Hematopoietic multipotent progenitor cell treated with erythropoietin and hydrocortisone succinate and interleukin-3 and kit ligand, for 6 days (in vitro differentiated cells): Measurements from ENCODE around the gene TBCK.

Experiments
- DNase-seq: peaks from one replicate; pipeline ENCODE4 v3.0.0-alpha.2; 2015

The TBCK gene

DNA sequence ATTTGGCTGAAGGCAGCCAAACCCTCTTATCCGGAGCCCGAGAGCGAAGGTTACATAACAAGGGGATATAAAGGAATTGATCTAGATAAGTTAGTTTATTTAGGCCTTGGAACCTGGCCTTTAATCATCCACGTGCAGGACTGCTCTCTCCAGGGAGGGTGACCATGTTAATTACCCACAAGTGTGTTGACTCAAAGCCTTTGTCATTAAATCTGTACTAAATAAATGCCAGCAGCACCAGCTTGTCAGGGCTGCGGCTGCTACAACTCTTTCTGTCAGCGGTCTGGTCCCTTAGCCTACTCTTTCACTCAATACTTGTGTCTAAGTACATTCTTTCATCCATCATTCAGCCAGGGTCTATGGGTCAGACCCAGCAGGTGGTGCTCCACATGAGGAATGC lies 206.1 kb downstream of the TBCK start:
- DNase-seq: no peak

DNA sequence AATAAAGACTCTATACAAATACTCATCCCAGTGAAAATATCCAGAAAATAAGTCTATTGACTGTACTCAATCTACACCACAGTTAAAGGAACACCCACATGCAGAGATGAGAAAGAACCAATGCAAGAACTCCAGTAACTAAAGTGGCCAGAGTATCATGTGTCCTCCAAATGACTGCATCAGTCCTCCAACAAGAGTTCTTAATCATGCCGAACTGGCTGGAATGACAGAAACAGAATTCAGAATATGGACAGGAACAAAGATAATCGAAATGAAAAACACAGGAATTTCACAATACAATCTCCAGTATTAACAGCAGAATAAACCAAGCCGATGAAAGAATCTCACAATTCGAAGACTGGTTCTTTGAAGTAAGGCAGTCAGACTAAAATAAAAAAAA lies 210.3 kb downstream of the TBCK start:
- no peak for DNase-seq

DNA sequence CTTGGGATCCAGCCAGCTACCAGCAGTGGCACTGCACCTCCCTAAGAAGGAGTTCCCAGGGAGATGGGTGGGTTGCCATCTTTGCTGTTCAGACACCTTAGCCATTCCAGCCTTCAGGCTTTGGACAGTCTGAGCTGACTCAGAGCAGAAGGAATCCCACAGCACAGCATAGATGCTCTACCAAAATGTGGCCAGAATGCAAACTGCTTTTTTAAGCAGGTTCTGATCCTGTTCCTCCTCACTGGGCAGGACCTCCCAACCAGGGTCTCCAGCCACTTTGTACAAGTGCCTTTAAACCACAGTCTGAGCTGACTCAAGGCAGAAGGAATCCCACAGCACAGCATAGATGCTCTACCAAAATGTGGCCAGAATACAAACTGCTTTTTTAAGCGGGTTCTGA lies 211.7 kb downstream of the TBCK start:
- no peak for DNase-seq

DNA sequence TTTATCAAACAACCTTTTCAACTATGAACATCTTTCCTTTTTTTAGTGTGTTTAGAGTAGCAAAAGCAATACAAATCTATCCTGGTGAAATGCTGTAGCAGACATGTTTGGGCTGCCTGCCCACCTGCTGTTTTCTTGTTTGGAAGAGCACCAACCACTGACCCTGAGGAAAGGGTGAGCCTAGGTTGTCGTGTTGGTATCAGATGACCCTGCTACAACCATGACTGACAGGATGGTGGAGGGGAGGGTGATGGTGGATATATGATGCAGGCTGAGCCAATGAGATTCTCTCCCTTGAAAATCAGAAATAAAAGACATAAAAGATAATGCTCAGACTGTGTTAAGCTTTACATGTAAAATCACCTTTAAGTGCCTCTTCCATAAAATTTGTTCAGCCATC lies 219.6 kb downstream of the TBCK start:
- DNase-seq: no peak

DNA sequence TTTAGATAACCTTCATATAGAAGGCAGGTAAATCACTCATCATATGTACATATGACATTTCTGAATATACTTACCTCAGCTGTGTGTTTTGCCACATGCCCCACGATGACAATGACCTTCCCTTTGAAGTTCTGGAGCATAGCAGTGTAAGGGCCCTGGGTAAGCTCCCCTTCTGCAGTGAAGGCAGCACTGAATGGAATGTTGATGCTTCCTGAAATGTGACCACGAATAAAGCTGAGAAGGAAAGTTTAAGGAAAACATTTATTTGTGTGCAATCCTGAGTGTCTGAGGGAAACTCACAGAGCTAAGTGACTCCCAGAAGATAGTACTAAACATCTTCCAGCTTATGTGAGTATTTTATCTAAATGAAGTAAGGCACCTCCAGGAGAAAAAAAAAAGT lies 220.6 kb downstream of the TBCK start:
- DNase-seq: no peak

DNA sequence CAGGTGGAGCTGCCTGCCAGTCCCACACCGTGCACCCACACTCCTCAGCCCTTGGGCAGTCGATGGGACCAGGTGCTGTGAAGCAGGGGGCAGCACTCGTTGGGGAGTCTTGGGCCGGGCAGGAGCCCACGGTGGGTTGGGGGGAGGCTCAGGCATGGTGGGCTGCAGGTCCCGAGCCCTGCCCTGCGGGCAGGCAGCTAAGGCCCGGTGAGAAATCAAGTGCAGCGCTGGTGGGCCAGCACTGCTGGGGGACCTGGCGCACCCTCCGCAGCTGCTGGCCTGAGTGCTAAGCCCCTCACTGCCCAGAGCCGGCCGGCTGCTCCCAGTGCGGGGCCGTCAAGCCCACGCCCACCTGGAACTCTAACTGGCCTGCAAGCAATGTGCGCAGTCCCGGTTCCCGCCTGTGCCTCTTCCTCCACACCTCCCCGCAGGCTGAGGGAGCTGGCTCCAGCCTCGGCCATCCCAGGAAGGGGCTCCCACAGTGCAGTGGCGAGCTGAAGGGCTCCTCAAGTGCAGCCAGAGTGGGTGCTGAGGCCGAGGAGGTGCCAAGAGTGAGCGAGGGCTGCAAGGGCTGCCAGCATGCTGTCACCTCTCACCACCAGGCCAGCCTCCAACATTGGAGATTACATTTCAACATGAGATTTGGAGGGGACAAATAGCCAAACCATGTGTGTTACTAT lies 223.5 kb downstream of the TBCK start:
- DNase-seq: no peak

DNA sequence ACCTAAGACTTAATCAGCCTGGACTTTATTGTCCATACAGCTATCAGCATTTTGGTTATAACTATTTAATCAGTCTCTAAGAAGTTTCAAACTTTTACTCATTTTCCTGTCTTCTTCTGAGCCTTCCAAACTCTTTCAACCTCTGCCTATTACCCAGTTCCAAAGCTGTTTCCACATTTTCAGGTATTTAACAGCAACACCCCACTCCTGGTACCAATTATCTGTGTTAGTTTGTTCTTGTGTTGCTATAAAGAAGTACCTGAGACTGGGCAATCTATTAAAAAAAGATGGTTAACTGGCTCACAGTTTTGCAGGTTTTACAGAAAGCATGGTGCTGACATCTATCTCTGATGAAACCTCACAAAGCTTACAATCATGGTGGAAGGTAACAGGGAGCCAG lies 225.2 kb downstream of the TBCK start:
- DNase-seq: no peak

DNA sequence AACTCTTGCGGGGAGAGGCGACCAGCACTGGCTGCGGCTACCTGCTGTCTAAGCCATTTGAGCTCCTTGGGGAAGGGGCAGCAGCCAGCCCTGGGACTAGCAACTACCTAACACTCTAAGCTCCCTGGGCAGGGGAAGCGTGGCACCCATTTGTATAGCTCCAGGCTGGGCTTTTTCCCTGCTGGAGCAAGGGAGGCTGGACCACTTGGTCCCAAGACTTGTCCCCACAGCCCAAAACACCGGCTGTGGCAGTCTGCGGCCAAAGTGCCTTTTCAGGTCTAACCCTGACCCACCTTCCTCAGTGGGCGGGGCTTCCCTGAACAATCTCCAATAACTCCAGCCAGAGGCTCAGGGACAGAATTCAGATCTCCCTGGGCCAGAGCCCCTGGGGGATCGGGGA lies 232.9 kb downstream of the TBCK start:
- no peak for DNase-seq

DNA sequence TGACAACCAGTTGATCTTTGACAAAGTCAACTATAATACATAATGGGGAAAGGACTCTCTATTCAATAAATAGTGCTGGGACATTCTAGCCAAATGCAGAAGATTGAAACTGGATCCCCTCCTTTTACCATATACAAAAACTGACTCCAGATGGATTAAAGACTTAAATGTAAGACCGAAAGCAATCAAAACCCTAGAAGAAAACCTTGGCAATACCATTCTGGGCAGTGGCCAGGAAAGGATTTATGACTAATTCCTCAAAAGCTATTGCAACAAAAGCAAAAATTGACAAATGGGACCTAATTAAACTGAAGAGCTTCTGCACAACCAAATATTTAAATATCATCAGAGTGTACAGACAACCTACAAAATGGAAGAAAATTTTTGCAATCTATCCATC lies 235.6 kb downstream of the TBCK start:
- DNase-seq: no peak

DNA sequence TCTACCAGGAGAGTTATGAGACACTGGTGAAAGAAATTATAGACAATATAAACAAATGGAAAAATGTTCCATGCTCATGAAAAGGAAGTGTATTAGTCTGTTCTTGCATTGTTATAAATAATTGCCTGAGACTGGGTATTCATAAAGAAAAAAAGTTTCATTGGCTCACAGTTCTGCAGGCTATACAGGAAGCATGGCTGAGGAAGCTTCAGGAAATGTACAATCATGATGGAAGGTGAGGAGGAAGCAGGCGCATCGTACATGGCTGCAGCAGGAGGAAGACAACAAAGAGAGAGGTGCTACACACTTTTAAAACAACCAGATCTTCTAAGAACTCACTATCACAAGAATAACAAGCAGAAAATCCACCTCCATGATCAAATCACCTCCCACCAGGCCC lies 236.4 kb downstream of the TBCK start:
- no peak for DNase-seq

DNA sequence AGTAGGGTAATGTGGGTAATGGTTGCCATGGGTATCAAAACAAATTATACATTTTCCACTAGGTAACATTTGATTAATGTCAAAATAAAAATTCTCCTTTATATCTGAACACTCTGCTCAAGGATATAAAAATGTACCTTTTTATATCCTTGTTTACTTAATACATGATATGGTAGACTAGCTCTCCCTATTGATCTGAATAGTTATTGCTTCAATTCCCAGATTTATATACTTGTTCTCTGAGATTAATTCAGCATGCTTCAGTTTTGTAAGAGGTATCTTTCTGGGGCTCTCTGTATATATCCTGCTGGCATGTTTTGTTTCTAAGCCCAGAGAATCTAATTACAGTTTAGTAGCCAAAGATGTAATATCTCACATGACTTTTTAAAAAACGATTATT lies 251.0 kb downstream of the TBCK start:
- DNase-seq: no peak

DNA sequence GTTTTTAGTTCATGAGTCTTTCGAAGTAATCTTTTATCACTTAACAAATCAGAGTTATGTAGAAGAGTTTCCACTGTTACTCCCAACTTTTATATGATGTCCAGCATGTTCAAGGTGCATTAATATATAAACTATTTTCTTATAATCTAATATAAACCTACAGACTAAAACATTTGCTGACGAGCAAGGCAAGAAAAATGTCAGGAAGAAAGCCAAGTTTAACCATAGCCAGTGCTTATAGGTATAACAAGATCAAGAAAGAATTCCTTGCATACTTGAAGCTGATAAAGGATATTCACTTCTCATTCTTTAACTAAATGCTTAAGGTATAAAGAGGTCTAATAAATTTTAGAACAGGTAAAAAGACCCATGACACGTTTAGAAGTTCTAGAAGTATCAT lies 253.0 kb downstream of the TBCK start:
- DNase-seq: no peak

DNA sequence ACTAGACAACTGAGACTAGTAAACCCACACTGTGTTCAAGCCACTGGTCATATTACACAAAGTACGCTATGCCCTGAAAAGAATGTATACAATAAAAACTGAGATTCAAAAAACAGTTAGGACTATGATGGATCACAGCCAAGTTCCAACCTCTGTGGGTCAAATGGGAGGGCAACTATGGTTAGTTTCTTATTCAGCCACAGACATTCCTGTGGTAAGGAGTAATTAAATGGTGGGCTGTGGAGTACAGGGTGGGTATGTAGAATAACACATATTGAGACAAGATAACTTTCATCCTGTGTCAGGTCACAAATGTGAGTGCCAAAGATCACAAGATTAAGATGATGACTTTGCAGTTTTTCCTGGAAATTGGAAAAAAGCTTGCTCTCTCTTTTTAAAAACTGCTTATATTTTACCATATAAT lies 253.5 kb downstream of the TBCK start:
- peak; percentile 1 for DNase-seq

DNA sequence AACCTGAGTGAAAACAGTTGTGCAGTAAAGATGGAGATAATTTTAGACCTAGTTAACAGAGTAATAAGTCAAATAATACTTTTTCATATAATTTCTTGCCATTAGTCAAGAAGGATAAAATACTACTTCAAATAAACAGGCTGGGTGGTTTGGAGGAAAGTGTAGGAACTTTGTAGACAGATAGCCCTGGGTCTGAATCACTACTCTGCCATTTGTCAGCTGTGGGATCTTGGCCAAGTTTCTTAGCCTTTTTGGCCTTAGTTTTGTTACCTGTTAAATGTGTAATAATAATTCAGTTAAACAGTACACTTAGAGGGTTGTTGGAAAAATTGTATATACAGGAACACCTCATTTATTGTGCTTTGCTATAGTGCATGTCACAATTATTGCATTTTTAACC lies 257.1 kb downstream of the TBCK start:
- no peak for DNase-seq

DNA sequence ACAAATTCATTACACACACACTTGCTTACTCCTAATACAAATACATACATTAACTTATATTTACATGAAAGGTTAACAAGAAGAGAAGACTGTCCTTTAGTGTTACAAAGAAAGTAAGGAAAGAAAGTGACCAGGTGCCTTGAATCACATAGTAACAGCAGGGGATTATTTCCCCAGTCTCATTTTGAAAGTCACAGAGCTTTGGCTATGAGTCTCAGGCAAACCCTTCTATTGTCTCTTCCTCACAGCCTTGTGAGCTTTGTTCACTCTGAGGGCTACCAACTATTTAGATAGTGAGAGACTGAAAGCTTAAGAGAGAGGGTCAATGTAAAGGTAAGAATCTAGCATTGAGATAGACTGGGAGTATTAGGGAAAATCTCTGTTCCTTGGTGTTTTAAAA lies 259.1 kb downstream of the TBCK start:
- no peak for DNase-seq

DNA sequence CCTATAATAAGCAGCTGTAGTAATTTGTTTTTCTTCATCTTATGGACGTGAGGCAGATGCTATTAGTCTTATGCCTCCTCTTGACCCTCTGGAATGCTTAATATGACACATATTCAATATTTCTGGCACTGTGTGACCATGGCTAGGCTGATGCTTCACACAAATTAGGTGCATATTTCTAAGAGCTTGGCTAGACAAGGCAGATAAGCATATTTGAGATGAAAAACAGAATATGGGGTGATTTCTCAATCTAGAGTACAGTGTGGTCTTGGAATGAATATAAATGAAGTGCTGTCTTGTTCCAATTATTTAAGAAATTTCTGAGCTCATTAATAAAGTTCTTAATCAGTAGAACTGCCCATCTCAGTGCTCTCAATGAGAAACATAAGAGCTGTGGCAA lies 264.5 kb downstream of the TBCK start:
- DNase-seq: no peak

DNA sequence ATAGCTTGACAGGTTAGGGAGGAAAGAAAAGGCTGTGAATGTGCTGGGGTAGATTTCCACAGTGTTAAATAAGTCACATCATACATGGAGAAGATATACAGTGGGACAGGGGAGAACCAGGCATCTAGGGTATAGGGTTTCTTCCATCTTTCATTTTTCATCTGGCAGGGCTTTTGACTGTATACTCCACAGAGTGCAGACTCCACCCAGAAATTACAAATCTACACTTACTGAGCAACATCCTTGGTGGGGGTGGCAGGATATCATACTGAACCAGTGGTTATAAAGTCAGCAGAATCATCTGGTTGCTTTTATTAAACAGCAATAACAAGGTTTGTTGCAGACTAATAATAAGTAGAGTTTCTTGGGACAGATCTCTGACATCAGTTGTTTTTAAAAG lies 266.5 kb downstream of the TBCK start:
- DNase-seq: no peak

DNA sequence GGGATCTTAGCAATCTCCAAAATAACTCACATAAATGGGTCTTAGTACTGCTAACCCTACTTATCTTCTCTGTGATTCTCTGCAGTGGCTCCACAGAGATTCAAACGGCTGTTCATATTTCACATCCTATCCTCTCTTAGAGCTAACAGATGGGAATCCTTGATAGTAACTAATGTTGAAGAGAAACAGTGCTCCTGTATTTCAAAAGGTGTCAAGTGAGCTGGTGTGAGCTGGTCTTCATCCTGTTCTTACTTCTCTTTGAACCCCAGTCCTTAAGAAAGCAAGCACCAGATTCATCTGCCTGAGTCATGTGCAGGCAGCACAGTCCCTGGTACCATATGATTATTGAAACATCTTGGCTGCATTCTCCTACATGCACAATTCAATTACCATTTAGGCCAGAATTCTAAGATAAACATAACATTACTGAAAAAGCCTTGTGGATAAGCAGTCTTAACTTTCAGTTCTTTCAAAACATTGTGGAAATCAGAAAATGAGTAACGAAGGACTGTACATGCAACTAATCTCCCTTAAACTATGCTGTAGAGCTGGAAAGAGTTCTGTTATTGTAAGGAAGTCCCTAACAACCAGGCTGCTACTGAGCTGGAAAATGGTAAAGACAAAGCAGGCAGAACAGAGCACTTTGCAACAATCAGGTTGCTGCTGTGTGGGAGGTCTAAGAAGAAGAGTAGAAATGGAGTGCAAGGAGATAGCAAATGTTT lies 267.6 kb downstream of the TBCK start:
- no peak for DNase-seq

DNA sequence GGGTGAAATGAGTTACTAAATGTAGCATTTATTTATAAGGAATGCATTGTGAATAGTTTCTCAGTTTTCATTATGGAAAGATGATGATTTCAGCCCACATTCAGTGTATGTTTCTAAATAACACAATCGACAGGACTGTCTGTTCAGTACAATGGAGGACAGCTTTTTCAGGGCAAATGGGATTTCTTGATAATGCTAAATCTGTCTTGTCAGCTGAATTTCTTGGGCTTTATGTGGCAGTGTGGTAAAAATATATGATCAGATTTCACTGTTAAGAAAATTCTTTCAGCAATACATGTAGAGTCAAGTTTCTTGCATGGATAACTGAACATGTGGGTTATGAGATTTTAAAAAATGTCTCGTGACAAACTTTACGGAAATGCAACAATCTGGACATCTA lies 269.9 kb downstream of the TBCK start:
- DNase-seq: no peak

DNA sequence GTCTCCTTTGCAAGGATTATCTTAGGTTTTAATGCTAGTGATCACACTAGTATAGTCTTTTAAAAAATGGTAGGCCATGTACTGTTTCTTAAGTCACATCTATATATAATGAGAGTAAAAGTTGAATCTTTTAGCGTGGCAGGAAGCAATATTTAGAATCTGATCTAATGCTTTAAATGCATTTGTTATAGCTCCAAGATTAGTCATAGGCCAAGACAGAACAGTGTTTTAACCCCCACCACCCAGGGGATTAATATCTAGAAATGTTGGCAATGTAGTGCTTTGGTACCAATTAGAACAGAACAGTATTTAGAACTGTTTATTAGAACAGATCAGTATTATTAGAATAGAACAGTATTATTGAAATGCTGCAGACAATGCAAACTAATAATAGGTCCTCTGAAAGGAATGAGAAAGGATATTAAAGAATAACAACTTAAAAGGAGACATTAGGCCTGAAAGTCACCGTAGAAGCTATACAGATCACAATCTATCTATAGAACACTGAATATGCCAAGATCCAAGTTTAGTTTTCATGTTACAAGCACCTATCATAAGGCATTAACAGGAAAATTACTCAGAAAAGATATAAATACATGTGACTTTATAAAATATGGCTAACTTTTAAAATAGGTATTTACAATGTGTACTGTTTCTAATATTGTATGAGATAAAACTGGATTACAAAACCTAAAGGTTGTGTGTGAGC lies 274.6 kb downstream of the TBCK start:
- no peak for DNase-seq

DNA sequence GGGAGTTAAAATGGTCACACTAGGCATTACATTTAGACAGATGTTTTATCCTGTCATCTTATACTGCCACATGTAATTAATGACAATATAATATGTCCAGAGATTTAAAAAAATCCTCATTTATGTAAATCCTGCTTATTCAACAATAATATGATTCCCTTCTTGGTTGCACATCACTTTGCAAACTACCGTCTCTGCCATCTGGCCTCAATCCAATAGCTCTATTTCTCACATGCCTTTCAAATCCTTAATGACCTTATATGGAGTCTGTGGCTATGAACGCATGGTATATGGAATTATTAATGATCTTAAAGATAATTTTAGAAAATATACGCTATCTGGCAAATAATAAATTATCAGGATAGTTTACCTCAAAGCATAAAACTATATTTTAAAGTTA lies 276.2 kb downstream of the TBCK start:
- no peak for DNase-seq

DNA sequence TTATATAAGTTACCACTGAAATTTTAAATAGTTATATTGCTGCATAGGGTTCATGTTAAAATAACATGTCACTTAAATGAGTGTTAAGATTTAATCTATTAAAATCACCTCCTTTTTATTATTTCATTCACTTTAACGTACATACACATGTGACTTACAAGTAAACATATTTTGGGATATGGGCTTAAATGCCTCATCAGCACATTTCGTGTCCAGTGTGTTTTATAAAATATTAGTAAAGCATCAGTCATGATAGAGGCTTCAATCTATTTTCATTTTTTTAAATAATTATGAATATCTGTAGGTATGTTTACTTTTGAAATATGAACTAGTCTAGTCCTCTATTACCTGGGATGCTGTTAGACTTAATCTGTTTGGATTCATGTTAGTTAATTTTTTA lies 277.1 kb downstream of the TBCK start:
- no peak for DNase-seq

DNA sequence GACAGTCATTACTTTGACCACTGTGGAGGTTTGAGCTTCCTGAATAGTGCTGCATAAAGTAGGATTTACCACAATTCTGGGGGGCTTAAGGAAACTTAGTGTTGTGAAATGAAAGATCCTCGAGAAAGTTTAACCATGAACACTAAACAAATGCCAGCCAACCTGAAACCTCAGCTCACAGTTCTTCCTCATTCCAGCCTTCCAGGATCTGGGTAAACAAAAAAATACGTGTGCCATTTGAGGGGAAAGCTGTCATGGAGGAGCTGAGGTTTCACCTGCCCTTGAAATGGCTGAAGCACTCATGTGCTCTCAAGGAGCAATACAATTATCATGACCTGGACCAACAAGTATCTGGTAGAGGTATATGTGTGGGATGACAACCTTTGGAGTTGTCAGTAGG lies 278.0 kb downstream of the TBCK start:
- no peak for DNase-seq

DNA sequence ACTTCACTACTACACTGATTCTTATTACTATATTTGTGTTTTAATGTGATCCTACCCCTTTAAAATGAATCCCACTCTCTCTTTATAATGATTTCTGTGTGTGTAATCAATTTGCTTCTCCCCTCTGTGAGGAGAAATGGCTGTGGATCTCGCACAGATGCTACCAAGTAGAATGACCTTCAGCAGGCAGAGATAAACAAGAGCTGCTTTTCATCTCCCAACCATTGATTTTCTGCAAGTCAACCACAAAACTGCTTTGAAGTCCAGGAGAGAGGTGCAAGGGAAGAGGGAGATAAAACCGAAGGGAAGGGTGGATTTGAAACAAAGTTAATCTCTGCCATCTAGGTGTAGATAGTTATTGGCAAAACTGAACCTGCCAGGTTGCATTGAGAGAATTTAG lies 279.2 kb downstream of the TBCK start:
- no peak for DNase-seq
